Lung (tissue), 12 donors: ENCODE results near the gene C1orf74. TPM values are rescaled to one million over a fixed set of nuclear protein-coding genes. Genes with fewer than 3 reads are reported as not detected.

Experiments
- ATAC-seq: fragments of 200-7000 bp; cut with Tn5 transposase; one replicate; pipeline ENCODE4 v1.9.1; 2020; ENCODE audit warnings: moderate number of reproducible peaks; ENCODE audit not compliant: insufficient read depth, low FRiP score
- DNase-seq, 3 donors: peaks; one replicate each; pipeline ENCODE4 v3.0.0-alpha.2; 2013 to 2017
- H3K27ac ChIP-seq, 2 donors: one replicate each; pipeline ENCODE4 v1.5.1; 2013; ENCODE audit warnings: mild to moderate bottlenecking in 2 of 2, moderate library complexity in 2 of 2, control low read depth in 1 of 2, inconsistent platforms in 1 of 2, low read depth in 1 of 2, low read length in 1 of 2
- H3K27me3 ChIP-seq, 3 donors: one replicate each; pipeline ENCODE4 v1.5.1; 2013; ENCODE audit warnings: low read length in 2 of 3; ENCODE audit not compliant: control insufficient read depth in 3 of 3, insufficient read depth in 3 of 3
- H3K36me3 ChIP-seq, 4 donors: one replicate each; pipeline ENCODE4 v1.5.1; 2013; ENCODE audit warnings: low read length in 4 of 4, mild to moderate bottlenecking in 1 of 4, moderate library complexity in 1 of 4; ENCODE audit not compliant: control insufficient read depth in 4 of 4, insufficient read depth in 4 of 4
- H3K4me1 ChIP-seq, 5 donors: one replicate each; pipeline ENCODE4 v1.5.1; 2013; ENCODE audit warnings: low read length in 5 of 5, mild to moderate bottlenecking in 2 of 5, moderate library complexity in 1 of 5; ENCODE audit not compliant: control insufficient read depth in 5 of 5, insufficient read depth in 5 of 5
- H3K4me3 ChIP-seq: one replicate; pipeline ENCODE4 v1.5.1; 2013; ENCODE audit warnings: mild to moderate bottlenecking, control low read depth, moderate library complexity
- H3K9ac ChIP-seq, 2 donors: one replicate each; pipeline ENCODE4 v1.5.1; 2013; ENCODE audit warnings: low read length in 2 of 2, control low read depth in 1 of 2; ENCODE audit not compliant: insufficient read depth in 1 of 2
- H3K9me3 ChIP-seq, 4 donors: one replicate each; pipeline ENCODE4 v1.5.1; 2013; ENCODE audit warnings: low read length in 3 of 4, mild to moderate bottlenecking in 1 of 4, moderate library complexity in 1 of 4; ENCODE audit not compliant: control insufficient read depth in 4 of 4, insufficient read depth in 3 of 4
- WGBS, 2 donors: extraction: QIAGEN DNeasy Blood & Tissue Kit; methylation state at CpG; one replicate each; pipeline ENCODE4 v1.1.7; 2013; 5-methylcytosine and 5-hydroxymethylcytosine counted together
- polyA plus RNA-seq, 2 donors: library from polyadenylated mRNA; stranded (reverse); fragments of 200-250 nt; gene quantifications; one replicate each; pipeline ENCODE4 v1.2.1, GENCODE V29; 2013
- total RNA-seq, 2 donors: library from RNA; depleted of rRNA in 1 of 2; stranded (reverse); fragments of >200 nt in 1 of 2; gene quantifications; one replicate each; pipeline ENCODE4 v1.2.1, GENCODE V29; 2014 to 2021
- TF ChIP-seq, protein P1 (sequence below): IDR thresholded peaks from 2 replicates; pipeline ENCODE4 v1.5.1; 2012; ENCODE audit warnings: mild to moderate bottlenecking; ENCODE audit errors: control extremely low read depth, extremely low read depth
- donor health status: control.
- donor health status: control.
- donor health status: Bipolar disorder and iron deficiency.
- donor health status: healthy.
- donor health status: DM: yes; HTN: yes; CAD: no.

C1orf74 gene
- total and polyA plus RNA-seq, 4 donors: 0.75 to 2.5 (median 1.5) TPM

DNA sequence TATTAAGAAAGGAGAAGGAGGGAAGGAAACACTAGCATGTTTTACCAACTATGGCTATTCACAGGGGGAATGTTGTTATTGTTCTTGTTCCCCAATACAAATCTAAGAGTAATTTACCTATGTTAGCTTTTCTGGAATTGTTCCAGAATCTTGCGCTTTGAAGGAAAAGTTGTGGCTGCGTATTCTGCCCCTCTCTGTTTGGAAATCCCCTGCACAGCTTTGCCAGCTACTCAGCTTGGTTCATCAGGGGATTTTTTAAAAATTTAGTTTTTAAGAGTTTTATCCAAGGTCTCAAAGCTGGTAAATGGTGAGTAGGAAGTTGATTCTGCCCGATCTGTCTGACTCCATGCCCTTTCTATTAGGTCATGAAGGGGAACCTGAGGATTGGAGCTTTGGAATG is 31.1 kb upstream of the C1orf74 start:
- H3K27ac ChIP-seq: no peak overlapping the region
- no peak for ATAC-seq
- peaks cover 0 to 5% (median 0%) of the 10 kb centered on the region in 3 donors for H3K27me3 ChIP-seq
- no peak overlapping the region for H3K9ac ChIP-seq
- no peaks in the 10 kb centered on the region for H3K36me3 ChIP-seq
- H3K9me3 ChIP-seq: no peaks in the 10 kb centered on the region
- H3K4me3 ChIP-seq: no peak overlapping the region
- 78 to 80% methylated on average over 3 of the region's 3 CpGs for WGBS, 2 donors
- no peaks in the 10 kb centered on the region for H3K4me1 ChIP-seq
- TF ChIP-seq, protein P1, sequence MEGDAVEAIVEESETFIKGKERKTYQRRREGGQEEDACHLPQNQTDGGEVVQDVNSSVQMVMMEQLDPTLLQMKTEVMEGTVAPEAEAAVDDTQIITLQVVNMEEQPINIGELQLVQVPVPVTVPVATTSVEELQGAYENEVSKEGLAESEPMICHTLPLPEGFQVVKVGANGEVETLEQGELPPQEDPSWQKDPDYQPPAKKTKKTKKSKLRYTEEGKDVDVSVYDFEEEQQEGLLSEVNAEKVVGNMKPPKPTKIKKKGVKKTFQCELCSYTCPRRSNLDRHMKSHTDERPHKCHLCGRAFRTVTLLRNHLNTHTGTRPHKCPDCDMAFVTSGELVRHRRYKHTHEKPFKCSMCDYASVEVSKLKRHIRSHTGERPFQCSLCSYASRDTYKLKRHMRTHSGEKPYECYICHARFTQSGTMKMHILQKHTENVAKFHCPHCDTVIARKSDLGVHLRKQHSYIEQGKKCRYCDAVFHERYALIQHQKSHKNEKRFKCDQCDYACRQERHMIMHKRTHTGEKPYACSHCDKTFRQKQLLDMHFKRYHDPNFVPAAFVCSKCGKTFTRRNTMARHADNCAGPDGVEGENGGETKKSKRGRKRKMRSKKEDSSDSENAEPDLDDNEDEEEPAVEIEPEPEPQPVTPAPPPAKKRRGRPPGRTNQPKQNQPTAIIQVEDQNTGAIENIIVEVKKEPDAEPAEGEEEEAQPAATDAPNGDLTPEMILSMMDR: no peak
- no peak for DNase-seq

DNA sequence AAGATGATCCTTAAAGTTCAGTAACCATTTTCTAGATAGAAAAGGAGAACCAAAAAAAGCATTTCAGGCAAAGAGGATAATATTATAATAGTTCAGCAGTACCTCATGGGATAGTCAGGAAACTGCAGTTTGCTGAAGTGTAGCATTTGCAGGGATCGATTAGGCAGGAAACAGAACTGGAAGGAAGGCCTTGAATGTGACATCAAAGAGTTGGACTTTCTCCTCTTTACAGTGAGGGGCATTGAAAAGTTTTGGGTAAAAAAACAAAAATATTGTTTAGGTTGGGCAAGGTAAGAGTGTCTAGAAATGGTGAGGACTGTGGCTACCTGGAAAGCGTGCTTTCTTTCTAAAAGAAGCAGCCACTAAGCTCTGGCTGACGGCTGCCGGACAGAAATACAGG is 29.5 kb upstream of the C1orf74 start:
- no peak for ATAC-seq
- Histone ChIP-seq H3K9ac (no peak overlapping the region), H3K27ac (no peak overlapping the region), H3K4me3 (no peak overlapping the region), H3K9me3 (no peaks in the 10 kb centered on the region), H3K4me1 (no peaks in the 10 kb centered on the region), H3K27me3 (peaks cover 0 to 5% (median 0%) of the 10 kb centered on the region in 3 donors), H3K36me3 (no peaks in the 10 kb centered on the region)
- DNase-seq: no peak
- WGBS, 2 donors: 85 to 89% methylated on average over 4 of the region's 4 CpGs
- TF ChIP-seq, protein P1: no peak

DNA sequence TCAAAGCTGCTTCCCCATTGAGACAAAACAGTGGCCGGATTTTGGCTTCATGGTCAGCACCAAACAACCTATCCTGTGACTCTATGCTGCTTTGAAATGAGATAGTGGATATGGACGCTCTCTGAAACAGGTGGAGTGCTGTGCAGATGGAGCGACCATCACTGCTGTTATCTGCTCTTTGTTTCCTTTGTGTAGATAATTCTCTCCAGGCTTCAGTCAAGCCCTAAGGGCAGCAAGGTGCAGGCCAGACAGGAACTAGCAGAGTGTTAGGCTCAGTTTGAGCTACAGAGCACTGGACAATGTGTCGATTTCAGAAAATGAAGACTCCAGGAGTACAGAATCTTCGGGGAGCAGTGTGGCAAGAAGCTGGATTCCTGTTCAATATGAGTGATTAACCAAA is 26.4 kb upstream of the C1orf74 start:
- TF ChIP-seq, protein P1: no peak

DNA sequence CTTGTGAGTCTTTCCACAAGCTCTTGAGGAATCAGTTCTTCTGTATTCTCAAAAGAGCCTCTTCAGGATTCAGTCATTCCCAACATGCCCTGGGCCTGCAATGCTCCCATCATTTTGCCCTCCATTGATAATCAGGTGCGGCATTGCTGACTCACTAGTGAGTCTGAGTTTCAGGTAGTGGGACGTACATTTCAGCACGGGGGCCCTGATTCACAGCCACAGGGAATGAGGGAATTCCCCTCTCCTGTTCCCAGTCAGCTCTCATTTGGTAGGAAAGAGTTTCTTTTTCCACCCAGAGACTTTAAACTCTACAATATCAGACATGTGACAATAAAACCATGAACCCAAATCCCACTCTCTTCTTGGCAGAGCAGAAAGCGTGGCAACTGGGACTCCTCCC is 25.3 kb upstream of the C1orf74 start:
- Histone ChIP-seq H3K4me3 (no peak overlapping the region), H3K27me3 (peaks cover 0 to 5% (median 2%) of the 10 kb centered on the region in 3 donors), H3K4me1 (peaks cover 0 to 5% (median 0%) of the 10 kb centered on the region in 5 donors), H3K36me3 (no peaks in the 10 kb centered on the region), H3K27ac (no peak overlapping the region), H3K9ac (no peak overlapping the region), H3K9me3 (no peaks in the 10 kb centered on the region)
- ATAC-seq (no peak), DNase-seq (no peak)
- TF ChIP-seq, protein P1: no peak
- WGBS, 2 donors: 90 to 92% methylated on average over 4 of the region's 4 CpGs

More for the DNA sequence above, 26.4 kb upstream of the C1orf74 start:
- H3K9ac ChIP-seq: no peak overlapping the region
- ATAC-seq: no peak
- no peaks in the 10 kb centered on the region for H3K36me3 ChIP-seq
- no peak overlapping the region for H3K4me3 ChIP-seq
- DNase-seq: no peak
- peaks cover 0 to 5% (median under 1%) of the 10 kb centered on the region in 3 donors for H3K27me3 ChIP-seq
- no peak overlapping the region for H3K27ac ChIP-seq
- WGBS, 2 donors: 85 to 92% methylated on average over 5 of the region's 5 CpGs
- H3K4me1 ChIP-seq: peaks cover 0 to 5% (median 0%) of the 10 kb centered on the region in 5 donors
- H3K9me3 ChIP-seq: no peaks in the 10 kb centered on the region
